ENCODE data around the gene LLGL2.
"Not testable (repeated sequence)": the region's sequence is repeated elsewhere in the genome, so short reads cannot be mapped to it uniquely, and the experiment has no call there.

LLGL2 gene

DNA sequence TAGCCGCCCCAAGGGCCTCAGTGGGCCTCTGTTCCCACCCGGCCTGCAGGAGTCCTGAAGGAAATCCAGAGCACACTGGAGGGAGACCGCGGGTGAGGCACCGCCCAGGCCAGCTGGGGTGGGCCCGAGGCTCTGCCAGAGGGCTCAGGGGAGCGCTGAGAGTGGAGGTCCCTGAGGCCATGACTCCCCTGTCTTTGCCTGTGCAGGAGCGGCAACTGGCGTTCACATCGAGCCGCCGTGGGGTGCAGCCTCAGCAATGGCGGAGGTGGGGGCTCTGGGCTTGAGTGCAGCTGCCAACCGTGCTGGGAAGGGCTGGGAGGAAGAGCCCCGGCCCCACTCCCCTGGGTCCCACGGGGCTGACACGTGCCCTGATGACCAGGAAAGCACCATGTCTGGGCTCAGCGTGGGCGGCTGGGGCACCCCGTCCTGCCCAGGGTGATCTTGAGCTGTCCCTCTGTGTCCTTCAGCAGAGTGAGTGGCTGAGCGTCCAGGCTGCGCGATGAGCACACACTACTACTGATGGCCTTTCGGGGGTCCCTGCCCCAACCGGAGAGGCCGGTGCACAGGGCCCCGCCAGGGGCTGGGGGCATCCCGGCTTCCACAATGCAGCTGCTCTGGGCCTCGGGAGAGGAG, 49.0 kb downstream of the LLGL2 start:
- no peak for DNase-seq (ENCODE audit: extremely low read depth, low read depth)
- H3K4me3 ChIP-seq (replicated peaks; ENCODE audit: low read depth, low read length) = no peak overlapping the region
- TF ChIP-seq, protein P1, sequence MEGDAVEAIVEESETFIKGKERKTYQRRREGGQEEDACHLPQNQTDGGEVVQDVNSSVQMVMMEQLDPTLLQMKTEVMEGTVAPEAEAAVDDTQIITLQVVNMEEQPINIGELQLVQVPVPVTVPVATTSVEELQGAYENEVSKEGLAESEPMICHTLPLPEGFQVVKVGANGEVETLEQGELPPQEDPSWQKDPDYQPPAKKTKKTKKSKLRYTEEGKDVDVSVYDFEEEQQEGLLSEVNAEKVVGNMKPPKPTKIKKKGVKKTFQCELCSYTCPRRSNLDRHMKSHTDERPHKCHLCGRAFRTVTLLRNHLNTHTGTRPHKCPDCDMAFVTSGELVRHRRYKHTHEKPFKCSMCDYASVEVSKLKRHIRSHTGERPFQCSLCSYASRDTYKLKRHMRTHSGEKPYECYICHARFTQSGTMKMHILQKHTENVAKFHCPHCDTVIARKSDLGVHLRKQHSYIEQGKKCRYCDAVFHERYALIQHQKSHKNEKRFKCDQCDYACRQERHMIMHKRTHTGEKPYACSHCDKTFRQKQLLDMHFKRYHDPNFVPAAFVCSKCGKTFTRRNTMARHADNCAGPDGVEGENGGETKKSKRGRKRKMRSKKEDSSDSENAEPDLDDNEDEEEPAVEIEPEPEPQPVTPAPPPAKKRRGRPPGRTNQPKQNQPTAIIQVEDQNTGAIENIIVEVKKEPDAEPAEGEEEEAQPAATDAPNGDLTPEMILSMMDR (IDR thresholded peaks at IDR 0.05; ENCODE audit: low read depth, low read length, missing control alignments) = no peak

DNA sequence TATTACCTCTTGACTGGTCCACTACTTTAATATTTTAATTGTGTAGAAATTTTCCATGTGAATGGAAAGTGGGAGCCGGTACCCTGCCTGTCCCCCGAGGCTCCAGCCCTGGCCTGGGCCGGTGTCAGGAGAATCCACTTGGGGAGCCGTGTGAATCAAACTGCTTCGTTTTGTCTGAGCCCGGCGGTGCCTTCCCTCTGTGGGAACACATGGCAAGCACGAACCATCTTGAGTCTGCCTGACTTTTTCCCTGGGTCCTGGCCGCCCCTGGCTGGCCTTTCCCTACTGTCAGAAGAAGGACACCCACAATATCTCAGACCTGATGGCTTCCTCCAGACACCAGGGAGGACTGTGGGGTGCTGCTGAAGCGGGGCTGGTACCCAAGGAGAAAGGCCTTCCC, 49.7 kb downstream of the LLGL2 start:
- no peak for DNase-seq (ENCODE audit: extremely low read depth, low read depth)
- TF ChIP-seq, protein P1 (IDR thresholded peaks at IDR 0.05; ENCODE audit: low read depth, low read length, missing control alignments) = no peak
- no peak overlapping the region for H3K4me3 ChIP-seq (replicated peaks; ENCODE audit: low read depth, low read length)

DNA sequence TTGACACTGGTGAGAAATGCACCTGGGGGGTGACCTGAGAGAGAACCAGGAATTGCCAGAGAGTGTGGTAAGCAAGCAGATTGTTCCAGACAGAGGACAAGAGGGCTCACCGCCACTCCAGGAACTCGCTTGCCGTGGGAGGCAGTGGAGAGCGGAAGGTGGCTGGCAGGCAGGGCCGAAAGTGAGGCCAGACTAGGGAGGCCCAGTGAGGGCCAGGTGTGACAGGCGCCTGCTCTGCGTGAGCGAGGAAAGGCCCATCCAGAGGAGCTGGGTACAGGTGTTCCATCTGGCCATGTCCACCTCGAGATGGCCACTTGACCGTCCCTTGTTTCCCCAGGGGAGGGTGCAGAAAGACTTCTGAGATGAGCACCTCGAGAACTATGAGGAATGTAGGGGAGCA, 50.2 kb downstream of the LLGL2 start:
- no peak overlapping the region for H3K4me3 ChIP-seq (replicated peaks; ENCODE audit: low read depth, low read length)
- no peak for DNase-seq (ENCODE audit: extremely low read depth, low read depth)
- TF ChIP-seq, protein P1 (IDR thresholded peaks at IDR 0.05; ENCODE audit: low read depth, low read length, missing control alignments) = no peak

DNA sequence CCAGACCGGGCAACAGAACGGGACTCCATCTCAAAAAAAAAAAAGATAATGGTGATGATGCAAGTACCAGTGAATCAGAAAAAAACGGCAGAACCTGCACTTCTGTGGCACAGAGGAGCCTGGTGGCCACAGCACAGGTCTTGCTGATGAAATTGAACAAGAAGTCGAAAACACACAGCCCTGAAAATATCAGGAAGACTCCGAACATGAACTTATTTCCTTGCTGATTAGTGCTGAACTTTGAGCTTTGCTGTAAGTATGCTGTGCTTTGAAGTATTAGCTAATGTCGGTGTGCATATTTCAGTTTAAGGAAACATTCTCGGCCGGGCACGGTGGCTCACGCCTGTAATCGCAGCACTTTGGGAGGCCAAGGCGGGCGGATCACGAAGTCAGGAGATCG, 51.2 kb downstream of the LLGL2 start:
- H3K4me3 ChIP-seq (replicated peaks; ENCODE audit: low read depth, low read length) = no peak overlapping the region
- no peak for DNase-seq (ENCODE audit: extremely low read depth, low read depth)
- TF ChIP-seq, protein P1 (IDR thresholded peaks at IDR 0.05; ENCODE audit: low read depth, low read length, missing control alignments) = no peak

DNA sequence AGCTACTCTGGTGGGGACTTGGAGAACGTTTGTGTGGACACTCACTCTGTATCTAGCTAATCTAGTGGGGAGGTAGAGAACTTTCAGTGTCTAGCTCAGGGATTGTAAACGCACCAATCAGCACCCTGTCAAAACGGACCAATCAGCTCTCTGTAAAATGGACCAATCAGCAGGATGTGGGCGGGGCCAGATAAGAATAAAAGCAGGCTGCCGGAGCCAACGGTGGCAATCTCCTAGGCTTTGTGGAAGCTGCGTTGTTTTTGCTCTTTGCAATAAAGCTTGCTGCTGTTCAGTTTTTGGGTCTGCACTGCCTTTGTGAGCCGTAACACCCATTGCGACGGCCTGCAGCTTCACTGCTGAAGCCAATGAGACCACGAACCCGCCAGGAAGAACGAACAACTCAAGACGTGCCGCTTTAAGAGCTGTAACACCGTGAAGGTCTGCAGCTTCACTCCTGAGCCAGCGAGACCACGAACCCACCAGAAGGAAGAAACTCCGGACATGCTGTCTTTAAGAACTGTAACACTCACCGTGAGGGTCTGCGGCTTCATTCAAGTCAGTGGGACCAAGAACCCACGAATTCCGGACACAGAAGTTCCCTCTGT, 55.7 kb downstream of the LLGL2 start:
- H3K4me3 ChIP-seq (replicated peaks; ENCODE audit: low read depth, low read length); DNase-seq (ENCODE audit: extremely low read depth, low read depth): not testable (repeated sequence)

DNA sequence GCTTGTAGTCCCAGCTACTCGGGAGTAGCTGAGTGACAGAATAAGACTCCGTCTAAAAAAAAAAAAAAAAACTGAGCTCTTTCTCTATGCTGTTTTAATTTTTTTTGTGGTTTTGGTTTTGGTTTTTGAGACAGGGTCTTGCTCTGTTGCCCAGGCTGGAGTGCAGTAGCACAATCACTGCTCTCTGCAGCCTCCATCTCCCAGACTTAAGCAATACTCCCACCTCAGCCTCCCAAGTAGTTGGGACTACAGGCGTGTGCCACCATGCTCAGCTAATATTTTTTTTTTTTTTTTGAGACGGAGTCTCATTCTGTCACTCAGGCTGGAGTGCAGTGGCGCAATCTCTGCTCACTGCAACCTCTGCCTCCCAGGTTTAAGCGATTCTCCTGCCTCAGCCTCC, 57.7 kb downstream of the LLGL2 start:
- DNase-seq (ENCODE audit: extremely low read depth, low read depth); H3K4me3 ChIP-seq (replicated peaks; ENCODE audit: low read depth, low read length): not testable (repeated sequence)

DNA sequence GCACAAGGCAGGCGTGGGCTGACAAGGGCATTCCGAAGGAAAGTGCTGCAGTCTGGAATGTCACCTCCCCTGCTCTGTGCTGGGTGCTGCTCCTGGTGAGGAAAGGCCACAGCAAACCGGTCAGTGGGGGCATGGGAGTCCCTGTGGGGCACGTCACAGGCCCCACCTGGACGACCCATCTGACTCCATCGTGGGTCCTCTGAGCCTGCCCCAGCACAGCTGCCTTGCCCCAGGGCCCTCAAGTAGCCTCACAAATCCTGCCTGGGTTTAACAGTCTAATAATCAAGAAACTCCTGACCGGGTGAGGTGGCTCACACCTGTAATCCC, 59.3 kb downstream of the LLGL2 start:
- no peak for DNase-seq (ENCODE audit: extremely low read depth, low read depth)
- TF ChIP-seq, protein P1 (IDR thresholded peaks at IDR 0.05; ENCODE audit: low read depth, low read length, missing control alignments) = no peak
- no peak overlapping the region for H3K4me3 ChIP-seq (replicated peaks; ENCODE audit: low read depth, low read length)
